Urothelium cell line (cell line): ENCODE measurements around the gene TMEM245.
"Not testable (repeated sequence)": the region's sequence is repeated elsewhere in the genome, so short reads cannot be mapped to it uniquely, and the experiment has no call there.

Experiments used
- DNase-seq: peaks from one replicate; pipeline ENCODE4 v3.0.0; 2011; ENCODE audit warnings: low spot score, mixed read lengths
- FAIRE-seq: peaks from 2 replicates; lab custom pipeline; 2011; peaks lifted over from hg19 to GRCh38; lab: Jason Lieb, UNC

Gene TMEM245

GRCh38 chr9:109134167-109134578 lies 14.4 kb upstream of the TMEM245 start:
- DNase-seq, result no peak
- FAIRE-seq, result no peak

GRCh38 chr9:109133533-109133932 lies 13.8 kb upstream of the TMEM245 start:
- DNase-seq (no peak), FAIRE-seq (no peak)

GRCh38 chr9:109132567-109133021 lies 12.8 kb upstream of the TMEM245 start:
- FAIRE-seq, result no peak
- DNase-seq, result no peak

- DNase-seq (no peak), FAIRE-seq (no peak)
Measured at GRCh38 chr9:109129470-109130197, 9.9 kb upstream of the TMEM245 start.

- FAIRE-seq, DNase-seq: not testable (repeated sequence)
Measured at GRCh38 chr9:109126671-109127070, 6.9 kb upstream of the TMEM245 start.

GRCh38 chr9:109124121-109124520 lies 4.4 kb upstream of the TMEM245 start:
- no peak for FAIRE-seq
- no peak for DNase-seq

- FAIRE-seq (no peak), DNase-seq (no peak)
Measured at GRCh38 chr9:109122726-109123621, 3.2 kb upstream of the TMEM245 start.

GRCh38 chr9:109121232-109121796 lies 1.6 kb upstream of the TMEM245 start:
- FAIRE-seq (no peak), DNase-seq (no peak)

GRCh38 chr9:109120204-109120789 lies 550 bp upstream of the TMEM245 start:
- DNase-seq, result no peak
- FAIRE-seq, result no peak

GRCh38 chr9:109118808-109119438 lies 824 bp downstream of the TMEM245 start:
- FAIRE-seq, result no peak
- DNase-seq, result no peak

- peak; percentile 49 for DNase-seq
- no peak for FAIRE-seq
Measured at GRCh38 chr9:109117856-109118807, 1.6 kb downstream of the TMEM245 start.

GRCh38 chr9:109115931-109116526 lies 3.7 kb downstream of the TMEM245 start:
- no peak for FAIRE-seq
- DNase-seq, result no peak

- no peak for FAIRE-seq
- DNase-seq, result no peak
Measured at GRCh38 chr9:109114670-109115069, 5.1 kb downstream of the TMEM245 start.

- DNase-seq (no peak), FAIRE-seq (no peak)
Measured at GRCh38 chr9:109113892-109114609, 5.7 kb downstream of the TMEM245 start.

- FAIRE-seq, result no peak
- DNase-seq, result no peak
Measured at GRCh38 chr9:109113254-109113653, 6.5 kb downstream of the TMEM245 start.

GRCh38 chr9:109110329-109111021 lies 9.3 kb downstream of the TMEM245 start:
- FAIRE-seq (no peak), DNase-seq (no peak)

- no peak for DNase-seq
- no peak for FAIRE-seq
Measured at GRCh38 chr9:109109967-109110328, 9.8 kb downstream of the TMEM245 start.

- DNase-seq (no peak), FAIRE-seq (no peak)
Measured at GRCh38 chr9:109108318-109108717, 11.4 kb downstream of the TMEM245 start.
